ENCODE measurements around the gene ZNF565. TPM values are rescaled to one million over a fixed set of nuclear protein-coding genes. Genes with fewer than 3 reads are reported as not detected.
A peak's percentile ranks its signal among the peaks of the same experiment; 100 is the strongest.
"Not testable (repeated sequence)": the region's sequence is repeated elsewhere in the genome, so short reads cannot be mapped to it uniquely, and the experiment has no call there.

ZNF565 gene
- total and polyA plus RNA-seq, 10 of the 15 experiments (the other 5 are each of a cell fraction or from before 2014, with no cell fraction given) = 0.72 to 2.2 (median 1.8) TPM

GRCh38 chr19:36236946-36237310 lies 22.5 kb upstream of the ZNF565 start:
- H3K36me3 ChIP-seq (ENCODE audit: control insufficient read depth in 2 of 2, insufficient read depth in 2 of 2, low read length in 1 of 2) = peaks cover 19 to 46% of the 10 kb centered on the region in 2 experiments
- H3K9ac ChIP-seq (ENCODE audit: control insufficient read depth, insufficient read depth, low read length) = no peak overlapping the region
- no peaks in the 10 kb centered on the region for H3K27me3 ChIP-seq (replicated peaks in 1 of 2; ENCODE audit: control insufficient read depth in 2 of 2, insufficient read depth in 2 of 2, low read length in 1 of 2)
- no peaks in the 10 kb centered on the region for H4K20me1 ChIP-seq (ENCODE audit: control insufficient read depth, insufficient read depth)
- FAIRE-seq (no peak), DNase-seq (ENCODE audit: low read depth, low spot score) (no peak), ATAC-seq (no peak)
- H3K27ac ChIP-seq (ENCODE audit: control insufficient read depth, insufficient read depth) = no peak overlapping the region
- ChIA-PET CTCF (no interaction called here), POLR2A (no interaction called here), RAD21 (ENCODE audit: unreplicated experiment) (no interaction called here), SMC1A (ENCODE audit: uncharacterized antibody, unreplicated experiment) (interaction anchor here (1.9 kb wide), 1 partner anchor 29 kb away, joined by 6 read pairs; no protein-coding TSS in a partner anchor)
- no peak for TF ChIP-seq BMI1 (IDR thresholded peaks at IDR 0.05; ENCODE audit: borderline replicate concordance)
- TF ChIP-seq, protein P1, sequence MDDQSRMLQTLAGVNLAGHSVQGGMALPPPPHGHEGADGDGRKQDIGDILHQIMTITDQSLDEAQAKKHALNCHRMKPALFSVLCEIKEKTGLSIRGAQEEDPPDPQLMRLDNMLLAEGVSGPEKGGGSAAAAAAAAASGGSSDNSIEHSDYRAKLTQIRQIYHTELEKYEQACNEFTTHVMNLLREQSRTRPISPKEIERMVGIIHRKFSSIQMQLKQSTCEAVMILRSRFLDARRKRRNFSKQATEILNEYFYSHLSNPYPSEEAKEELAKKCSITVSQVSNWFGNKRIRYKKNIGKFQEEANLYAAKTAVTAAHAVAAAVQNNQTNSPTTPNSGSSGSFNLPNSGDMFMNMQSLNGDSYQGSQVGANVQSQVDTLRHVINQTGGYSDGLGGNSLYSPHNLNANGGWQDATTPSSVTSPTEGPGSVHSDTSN (IDR thresholded peaks at IDR 0.05; ENCODE audit: insufficient replicate concordance, low read depth, low read length) = no peak
- TF ChIP-seq CBX3 (IDR thresholded peaks at IDR 0.05; ENCODE audit: borderline replicate concordance, low read depth) = 0 out of 2 replicates have a peak, but pooled peaks have one; percentile 4
- TF ChIP-seq ZZZ3 (IDR thresholded peaks at IDR 0.05; ENCODE audit: control insufficient read depth, insufficient read length, low read depth) = no peak
- no peak overlapping the region for H3K4me3 ChIP-seq
- intact Hi-C loops (cut with micrococcal nuclease; ENCODE audit: unreplicated experiment) = no loop called here
- in situ Hi-C loops (cut with MboI) = no loop called here
- no TSS peak for BruUV-seq (replicated peaks)
- no peak overlapping the region for H2AFZ ChIP-seq (ENCODE audit: control insufficient read depth, low read depth, low read length)
- WGBS (ENCODE audit: insufficient coverage, insufficient replicate concordance, low lambda C conversion rate, missing lambda C conversion rate) = 100% methylated on average over 3 of the region's 3 CpGs
- H3K4me2 ChIP-seq (ENCODE audit: control insufficient read depth, insufficient read depth) = no peak overlapping the region
- H3K9me3 ChIP-seq (replicated peaks; ENCODE audit: control insufficient read depth, insufficient read depth, low read length) = peaks cover 41% of the 10 kb centered on the region
- no peaks in the 10 kb centered on the region for H3K4me1 ChIP-seq (ENCODE audit: control insufficient read depth, insufficient read depth, low read length)
- H3K79me2 ChIP-seq (ENCODE audit: control insufficient read depth, insufficient read depth, low read length) = no peaks in the 10 kb centered on the region

DNA sequence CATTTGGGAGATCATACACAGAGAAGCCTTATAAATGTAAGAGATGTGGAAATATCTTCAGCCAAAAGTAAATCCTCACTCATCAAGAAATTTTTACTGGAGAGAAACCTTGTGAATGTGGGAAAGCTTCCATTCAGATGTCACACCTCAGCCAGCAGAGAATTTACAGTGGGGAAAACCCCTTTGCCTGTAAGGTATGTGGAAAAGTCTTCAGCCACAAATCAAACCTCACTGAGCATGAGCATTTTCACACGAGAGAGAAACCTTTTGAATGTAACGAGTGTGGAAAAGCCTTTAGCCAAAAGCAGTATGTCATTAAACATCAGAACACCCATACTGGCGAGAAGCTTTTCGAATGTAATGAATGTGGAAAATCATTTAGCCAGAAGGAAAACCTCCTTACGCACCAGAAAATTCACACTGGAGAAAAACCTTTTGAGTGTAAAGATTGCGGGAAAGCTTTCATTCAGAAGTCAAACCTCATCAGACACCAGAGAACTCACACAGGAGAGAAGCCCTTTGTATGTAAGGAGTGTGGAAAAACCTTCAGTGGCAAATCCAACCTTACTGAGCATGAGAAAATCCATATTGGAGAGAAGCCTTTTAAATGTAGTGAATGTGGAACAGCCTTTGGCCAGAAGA lies 22.0 kb upstream of the ZNF565 start:
- Histone ChIP-seq H3K9ac (ENCODE audit: control insufficient read depth, insufficient read depth, low read length) (no peak overlapping the region), H4K20me1 (ENCODE audit: control insufficient read depth, insufficient read depth) (no peaks in the 10 kb centered on the region), H3K4me2 (ENCODE audit: control insufficient read depth, insufficient read depth) (no peak overlapping the region), H3K79me2 (ENCODE audit: control insufficient read depth, insufficient read depth, low read length) (no peaks in the 10 kb centered on the region), H3K27ac (ENCODE audit: control insufficient read depth, insufficient read depth) (no peak overlapping the region), H3K9me3 (replicated peaks; ENCODE audit: control insufficient read depth, insufficient read depth, low read length) (peaks cover 41% of the 10 kb centered on the region), H3K36me3 (ENCODE audit: control insufficient read depth in 2 of 2, insufficient read depth in 2 of 2, low read length in 1 of 2) (peaks cover 19 to 52% of the 10 kb centered on the region in 2 experiments), H3K4me3 (no peak overlapping the region), H3K27me3 (replicated peaks in 1 of 2; ENCODE audit: control insufficient read depth in 2 of 2, insufficient read depth in 2 of 2, low read length in 1 of 2) (no peaks in the 10 kb centered on the region), H2AFZ (ENCODE audit: control insufficient read depth, low read depth, low read length) (no peak overlapping the region), H3K4me1 (ENCODE audit: control insufficient read depth, insufficient read depth, low read length) (no peaks in the 10 kb centered on the region)
- ChIA-PET SMC1A (ENCODE audit: uncharacterized antibody, unreplicated experiment) (interaction anchor here (1.9 kb wide), 1 partner anchor 29 kb away, joined by 6 read pairs; no protein-coding TSS in a partner anchor), CTCF (no interaction called here), RAD21 (ENCODE audit: unreplicated experiment) (no interaction called here), POLR2A (no interaction called here)
- 98% methylated on average over 6 of the region's 6 CpGs for WGBS (ENCODE audit: insufficient coverage, insufficient replicate concordance, low lambda C conversion rate, missing lambda C conversion rate)
- intact Hi-C loops (cut with micrococcal nuclease; ENCODE audit: unreplicated experiment) = no loop called here
- ATAC-seq (no peak), DNase-seq (ENCODE audit: low read depth, low spot score) (no peak), FAIRE-seq (no peak)
- no TSS peak for BruUV-seq (replicated peaks)
- in situ Hi-C loops (cut with MboI) = no loop called here
- no peak for TF ChIP-seq MEF2A (IDR thresholded peaks at IDR 0.05; ENCODE audit: insufficient read depth, low read depth, low read length)
- no peak for TF ChIP-seq BCL3 (IDR thresholded peaks at IDR 0.05; ENCODE audit: borderline replicate concordance, insufficient read depth, low read depth, low read length, poor library complexity, severe bottlenecking)
- no peak for TF ChIP-seq FOXM1 (IDR thresholded peaks at IDR 0.05; ENCODE audit: low read depth, low read length)

GRCh38 chr19:36233626-36234025 lies 19.2 kb upstream of the ZNF565 start:
- RAD21 ChIA-PET (ENCODE audit: unreplicated experiment); FAIRE-seq; BruUV-seq (replicated peaks); DNase-seq (ENCODE audit: low read depth, low spot score); H3K9ac ChIP-seq (ENCODE audit: control insufficient read depth, insufficient read depth, low read length); H3K27me3 ChIP-seq (replicated peaks in 1 of 2; ENCODE audit: control insufficient read depth in 2 of 2, insufficient read depth in 2 of 2, low read length in 1 of 2); H3K79me2 ChIP-seq (ENCODE audit: control insufficient read depth, insufficient read depth, low read length); CTCF ChIA-PET; H3K27ac ChIP-seq (ENCODE audit: control insufficient read depth, insufficient read depth); ATAC-seq; H2AFZ ChIP-seq (ENCODE audit: control insufficient read depth, low read depth, low read length); H3K4me1 ChIP-seq (ENCODE audit: control insufficient read depth, insufficient read depth, low read length); SMC1A ChIA-PET (ENCODE audit: uncharacterized antibody, unreplicated experiment); H4K20me1 ChIP-seq (ENCODE audit: control insufficient read depth, insufficient read depth); H3K4me3 ChIP-seq; POLR2A ChIA-PET; in situ Hi-C loops (cut with MboI); intact Hi-C loops (cut with micrococcal nuclease; ENCODE audit: unreplicated experiment); H3K4me2 ChIP-seq (ENCODE audit: control insufficient read depth, insufficient read depth): not testable (repeated sequence)
- peaks cover 42% of the 10 kb centered on the region for H3K9me3 ChIP-seq (replicated peaks; ENCODE audit: control insufficient read depth, insufficient read depth, low read length)
- WGBS (ENCODE audit: insufficient coverage, insufficient replicate concordance, low lambda C conversion rate, missing lambda C conversion rate) = 79% methylated on average over 7 of the region's 7 CpGs
- H3K36me3 ChIP-seq (ENCODE audit: control insufficient read depth in 2 of 2, insufficient read depth in 2 of 2, low read length in 1 of 2) = peaks cover 26 to 61% of the 10 kb centered on the region in 2 experiments
